Breast epithelium (tissue), 4 donors: ENCODE data around the gene MFSD6L. TPM values are rescaled to one million over a fixed set of nuclear protein-coding genes. Genes with fewer than 3 reads are reported as not detected.

Experiments
- DNase-seq, 2 donors: peaks; one replicate each; pipeline ENCODE4 v3.0.0-alpha.2; 2019; ENCODE audit warnings: low spot score in 2 of 2
- H3K27ac ChIP-seq, 2 donors: fragments of 200-600 bp; sonication (generic) in 1 of 2; one replicate each; pipeline ENCODE4 v1.5.1; 2016 to 2019; ENCODE audit warnings: mild to moderate bottlenecking in 1 of 2
- H3K27me3 ChIP-seq, 2 donors: fragments of 200-600 bp; sonication (generic) in 1 of 2; one replicate each; pipeline versions ENCODE4 v1.5.1 to v1.6.0; 2017 to 2019; ENCODE audit warnings: control low read depth in 1 of 2, mild to moderate bottlenecking in 1 of 2
- H3K36me3 ChIP-seq: fragments of 200-600 bp; one replicate; pipeline ENCODE4 v1.5.1; 2019
- H3K4me1 ChIP-seq, 2 donors: fragments of 200-600 bp; sonication (generic); one replicate each; pipeline ENCODE4 v1.5.1; 2016 to 2019; ENCODE audit warnings: control low read depth in 1 of 2
- H3K4me3 ChIP-seq, 3 donors: fragments of 200-600 bp; sonication (generic); 1 replicate in 2 of 3; 2 replicates in 1 of 3; pipeline ENCODE4 v1.5.1; 2016 to 2019; ENCODE audit warnings: mild to moderate bottlenecking in 3 of 3, moderate library complexity in 2 of 3
- H3K9me3 ChIP-seq, 2 donors: fragments of 200-600 bp; sonication (generic) in 1 of 2; one replicate each; pipeline ENCODE4 v1.5.1; 2016 to 2019; ENCODE audit warnings: control low read depth in 1 of 2
- POLR2A ChIP-seq: fragments of 450-650 bp; IDR thresholded peaks from one replicate; pipeline ENCODE4 v1.6.1; 2016; ENCODE audit warnings: antibody characterized with exemption, mild to moderate bottlenecking, moderate library complexity
- POLR2AphosphoS5 ChIP-seq, 3 donors: sonication (generic); formaldehyde crosslinking; IDR thresholded peaks; one replicate each; pipeline ENCODE4 v1.6.1; 2017; ENCODE audit warnings: antibody characterized with exemption in 3 of 3
- intact Hi-C: fragments of 100-400 bp; cut with DNase I; formaldehyde crosslinking; loops from one replicate; pipeline ENCODE4 v1.15.1; 2023; ENCODE audit warnings: low total_unique reads
- total RNA-seq, 3 donors: library from RNA; depleted of rRNA; stranded (reverse); fragments of >200 nt; gene quantifications; one replicate each; pipeline ENCODE4 v1.1.0, GENCODE V29; 2016
- TF ChIP-seq, protein P1 (sequence below), 3 donors: fragments of 450-650 bp; IDR thresholded peaks; one replicate each; pipeline ENCODE4 v1.5.1; 2016 to 2017; ENCODE audit warnings: antibody characterized with exemption in 3 of 3, mild to moderate bottlenecking in 3 of 3, moderate library complexity in 3 of 3

MFSD6L gene
- total RNA-seq, 3 donors from 2014 or later = 0.48 to 0.98 (median 0.59) TPM

DNA sequence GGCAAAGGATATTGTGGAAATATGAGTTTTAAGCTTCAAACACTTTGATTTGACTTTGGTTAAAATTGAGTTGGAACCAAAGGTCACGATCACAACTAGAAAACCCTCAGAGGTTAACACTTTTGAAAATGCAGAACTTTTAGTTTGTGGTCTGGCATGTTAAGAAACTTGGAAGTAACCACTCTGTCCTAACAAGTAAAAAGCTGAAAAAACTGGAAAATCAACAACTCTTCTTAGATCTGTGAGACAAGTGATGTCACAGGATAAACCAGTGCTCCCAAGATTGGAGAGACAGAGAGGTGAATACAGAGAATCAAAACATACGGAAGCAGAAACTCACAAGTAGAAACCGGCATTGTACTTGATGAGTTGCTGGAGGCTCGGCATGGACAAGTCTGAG lies 17.4 kb downstream of the MFSD6L start:
- DNase-seq = no peak
- Histone ChIP-seq H3K27ac (no peak overlapping the region), H3K9me3 (no peaks in the 10 kb centered on the region), H3K4me3 (no peak overlapping the region), H3K4me1 (no peaks in the 10 kb centered on the region), H3K36me3 (no peaks in the 10 kb centered on the region), H3K27me3 (no peaks in the 10 kb centered on the region)
- intact Hi-C loops = no loop called here
- TF ChIP-seq POLR2AphosphoS5 (IDR thresholded peaks at IDR 0.05) (no peak), POLR2A (no peak)
- TF ChIP-seq, protein P1, sequence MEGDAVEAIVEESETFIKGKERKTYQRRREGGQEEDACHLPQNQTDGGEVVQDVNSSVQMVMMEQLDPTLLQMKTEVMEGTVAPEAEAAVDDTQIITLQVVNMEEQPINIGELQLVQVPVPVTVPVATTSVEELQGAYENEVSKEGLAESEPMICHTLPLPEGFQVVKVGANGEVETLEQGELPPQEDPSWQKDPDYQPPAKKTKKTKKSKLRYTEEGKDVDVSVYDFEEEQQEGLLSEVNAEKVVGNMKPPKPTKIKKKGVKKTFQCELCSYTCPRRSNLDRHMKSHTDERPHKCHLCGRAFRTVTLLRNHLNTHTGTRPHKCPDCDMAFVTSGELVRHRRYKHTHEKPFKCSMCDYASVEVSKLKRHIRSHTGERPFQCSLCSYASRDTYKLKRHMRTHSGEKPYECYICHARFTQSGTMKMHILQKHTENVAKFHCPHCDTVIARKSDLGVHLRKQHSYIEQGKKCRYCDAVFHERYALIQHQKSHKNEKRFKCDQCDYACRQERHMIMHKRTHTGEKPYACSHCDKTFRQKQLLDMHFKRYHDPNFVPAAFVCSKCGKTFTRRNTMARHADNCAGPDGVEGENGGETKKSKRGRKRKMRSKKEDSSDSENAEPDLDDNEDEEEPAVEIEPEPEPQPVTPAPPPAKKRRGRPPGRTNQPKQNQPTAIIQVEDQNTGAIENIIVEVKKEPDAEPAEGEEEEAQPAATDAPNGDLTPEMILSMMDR (IDR thresholded peaks at IDR 0.05) = no peak

DNA sequence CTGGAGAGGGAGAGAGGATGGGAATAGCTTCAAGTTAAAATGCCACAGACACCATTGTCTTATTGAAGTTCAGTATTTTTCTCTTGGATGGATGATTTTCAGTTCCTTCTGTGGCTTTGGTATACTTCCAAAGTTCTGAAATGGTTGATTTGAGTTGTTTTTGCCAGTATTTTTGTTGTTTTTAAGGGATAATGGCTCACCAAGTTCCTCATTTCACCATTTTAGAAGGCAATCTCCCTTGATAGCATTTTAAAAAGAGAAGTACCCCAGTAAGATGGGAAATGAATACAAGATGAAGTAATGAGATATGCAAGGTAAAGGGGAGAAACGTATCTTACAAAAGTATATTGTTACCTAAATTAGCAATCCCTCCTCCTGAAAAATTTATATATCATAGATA lies 22.3 kb downstream of the MFSD6L start:
- H3K27ac ChIP-seq = no peak overlapping the region
- no peaks in the 10 kb centered on the region for H3K9me3 ChIP-seq
- H3K4me3 ChIP-seq = no peak overlapping the region
- no peaks in the 10 kb centered on the region for H3K27me3 ChIP-seq
- no peak for DNase-seq
- H3K36me3 ChIP-seq = no peaks in the 10 kb centered on the region
- no peaks in the 10 kb centered on the region for H3K4me1 ChIP-seq
- intact Hi-C loops = no loop called here
- no peak for TF ChIP-seq POLR2A
- TF ChIP-seq, protein P1 (IDR thresholded peaks at IDR 0.05) = no peak
- TF ChIP-seq POLR2AphosphoS5 (IDR thresholded peaks at IDR 0.05) = no peak

DNA sequence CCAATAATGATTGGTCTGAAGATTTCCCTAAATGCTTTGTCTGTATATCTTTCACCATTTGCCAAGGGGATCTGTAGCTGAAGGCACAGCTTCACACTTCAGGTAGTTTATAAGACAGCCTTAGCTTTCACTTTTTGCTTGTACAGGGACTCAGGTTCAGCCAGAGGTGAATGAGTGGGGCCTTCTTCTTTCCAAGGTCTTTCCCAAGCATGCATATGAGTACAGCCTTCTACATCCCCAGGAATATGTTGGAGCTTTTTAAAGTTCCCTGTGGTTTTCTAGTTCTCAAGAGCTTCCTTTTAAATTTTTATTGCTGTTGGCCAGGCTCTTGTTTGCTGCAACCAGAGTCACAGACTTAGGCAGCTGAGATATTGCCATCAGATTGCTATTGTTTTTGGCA lies 22.9 kb downstream of the MFSD6L start:
- H3K36me3 ChIP-seq = no peaks in the 10 kb centered on the region
- intact Hi-C loops = no loop called here
- H3K27ac ChIP-seq = no peak overlapping the region
- H3K4me1 ChIP-seq = no peaks in the 10 kb centered on the region
- no peaks in the 10 kb centered on the region for H3K9me3 ChIP-seq
- TF ChIP-seq, protein P1 (IDR thresholded peaks at IDR 0.05) = no peak
- DNase-seq = no peak
- H3K4me3 ChIP-seq = no peak overlapping the region
- no peaks in the 10 kb centered on the region for H3K27me3 ChIP-seq

DNA sequence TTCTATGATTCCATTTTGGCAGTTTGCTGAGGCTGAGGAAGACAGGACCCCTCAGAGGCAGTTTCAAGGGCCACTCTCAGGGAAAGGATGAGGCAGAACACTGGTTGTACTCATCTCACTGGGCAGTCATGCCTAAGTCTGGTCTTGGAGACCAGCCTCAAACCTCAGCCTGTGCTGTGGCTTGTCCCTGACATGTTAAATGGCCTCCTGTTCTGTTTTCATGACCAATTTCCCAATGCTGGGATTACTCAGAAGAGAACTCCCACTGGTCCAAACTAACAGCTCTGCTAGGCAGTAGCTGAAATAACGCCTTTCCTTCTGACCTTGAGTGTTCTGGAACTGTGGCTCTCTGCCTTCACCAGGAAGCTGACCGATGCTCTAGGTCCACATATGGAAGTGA lies 32.4 kb downstream of the MFSD6L start:
- H3K4me1 ChIP-seq = no peaks in the 10 kb centered on the region
- TF ChIP-seq POLR2AphosphoS5 (IDR thresholded peaks at IDR 0.05) = no peak
- intact Hi-C loops = no loop called here

DNA sequence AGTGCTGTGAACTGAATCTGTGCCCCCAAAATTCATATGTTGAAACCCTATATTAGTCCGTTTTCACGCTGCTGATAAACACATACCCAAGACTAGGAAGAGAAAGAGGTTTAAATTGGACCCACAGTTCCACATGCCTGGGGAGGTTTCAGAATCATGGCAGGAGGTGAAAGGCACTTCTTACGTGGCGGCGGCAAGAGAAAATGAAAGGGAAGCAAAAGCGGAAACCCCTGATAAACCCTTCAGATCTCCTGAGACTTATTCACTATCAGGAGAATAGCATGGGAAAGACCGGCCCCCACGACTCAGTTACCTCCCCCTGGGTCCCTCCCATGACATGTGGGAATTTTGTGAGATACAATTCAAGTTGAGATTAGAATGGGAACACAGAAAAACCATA lies 37.2 kb downstream of the MFSD6L start:
- Histone ChIP-seq H3K9me3 (no peaks in the 10 kb centered on the region), H3K36me3 (no peaks in the 10 kb centered on the region), H3K27me3 (no peaks in the 10 kb centered on the region), H3K27ac (no peak overlapping the region), H3K4me3 (no peak overlapping the region), H3K4me1 (no peaks in the 10 kb centered on the region)
- intact Hi-C loops = no loop called here
- DNase-seq = no peak
- TF ChIP-seq POLR2AphosphoS5 (IDR thresholded peaks at IDR 0.05) (no peak), POLR2A (no peak)
- TF ChIP-seq, protein P1 (IDR thresholded peaks at IDR 0.05) = no peak

More for the DNA sequence above, 32.4 kb downstream of the MFSD6L start:
- no peaks in the 10 kb centered on the region for H3K36me3 ChIP-seq
- no peak overlapping the region for H3K4me3 ChIP-seq
- no peaks in the 10 kb centered on the region for H3K9me3 ChIP-seq
- no peak overlapping the region for H3K27ac ChIP-seq
- DNase-seq = no peak
- no peaks in the 10 kb centered on the region for H3K27me3 ChIP-seq

DNA sequence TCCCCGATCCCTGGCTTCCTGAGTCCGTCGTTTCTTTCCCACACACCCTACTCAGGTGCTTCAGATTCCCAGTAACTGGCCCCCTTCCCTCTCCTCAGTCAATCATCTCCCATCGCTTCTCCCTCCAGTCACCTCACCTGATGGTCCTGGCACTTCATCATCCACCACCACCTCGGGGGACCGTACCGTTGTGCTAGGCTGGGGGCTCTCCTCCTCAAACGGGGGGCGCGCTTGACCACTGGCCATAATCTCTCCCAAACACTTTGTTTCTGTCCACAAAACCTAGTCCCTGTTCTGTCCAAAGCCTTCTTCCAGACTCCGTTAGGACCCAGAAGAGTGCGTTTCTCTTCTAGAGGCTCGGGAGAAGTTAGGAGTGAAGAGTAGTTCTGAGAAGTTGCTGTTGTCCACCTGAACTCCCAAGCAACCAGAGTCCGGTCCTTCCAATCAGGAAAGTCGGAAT lies 41.0 kb downstream of the MFSD6L start, which contains the start of gene SPDYE4:
SPDYE4 (minus strand) TSS at position 410 of the 460 bp plus-strand sequence; CDS start at position 246, 164 bp downstream.
- Histone ChIP-seq H3K4me3 (no peak within 1 kb of the TSS), H3K36me3 (no peaks in the 10 kb centered on the region), H3K4me1 (no peaks in the 10 kb centered on the region), H3K27me3 (no peaks in the 10 kb centered on the region), H3K9me3 (no peaks in the 10 kb centered on the region), H3K27ac (no peak within 1 kb of the TSS)
- TF ChIP-seq POLR2A (no peak), POLR2AphosphoS5 (IDR thresholded peaks at IDR 0.05) (no peak)
- TF ChIP-seq, protein P1 (IDR thresholded peaks at IDR 0.05) = no peak
- intact Hi-C loops = no loop called here
- no peak for DNase-seq
